Fibroblast of lung (primary cell): ENCODE measurements around the gene SPOCD1. TPM values are rescaled to one million over a fixed set of nuclear protein-coding genes. Genes with fewer than 3 reads are reported as not detected.

ENCODE experiments used
- DNase-seq, 2 donors: peaks; one replicate each; pipeline versions ENCODE4 v3.0.0 to v3.0.0-alpha.2; 2010; ENCODE audit warnings: low read depth in 2 of 2
- H2AFZ ChIP-seq: 2 replicates; pipeline ENCODE4 v1.5.1; 2012; ENCODE audit warnings: low read length, control low read depth, inconsistent platforms
- H3K27ac ChIP-seq: 2 replicates; pipeline ENCODE4 v1.5.1; 2011; ENCODE audit warnings: low read length, control low read depth; ENCODE audit not compliant: insufficient read depth
- H3K27me3 ChIP-seq: 2 replicates; pipeline ENCODE4 v1.5.1; 2011; ENCODE audit warnings: mild to moderate bottlenecking, low read length; ENCODE audit not compliant: control insufficient read depth, insufficient read depth
- H3K36me3 ChIP-seq: 2 replicates; pipeline ENCODE4 v1.5.1; 2011; ENCODE audit warnings: low read length; ENCODE audit not compliant: control insufficient read depth, insufficient read depth
- H3K4me1 ChIP-seq: 2 replicates; pipeline ENCODE4 v1.5.1; 2011; ENCODE audit warnings: low read length; ENCODE audit not compliant: control insufficient read depth, insufficient read depth; ENCODE audit errors: extremely low read depth
- H3K4me2 ChIP-seq: 2 replicates; pipeline ENCODE4 v1.5.1; 2011; ENCODE audit warnings: low read length, control low read depth; ENCODE audit not compliant: insufficient read depth; ENCODE audit errors: extremely low read depth
- H3K4me3 ChIP-seq, 4 experiments: fragments of 200-600 bp in 1 of 4; sonication (generic) in 1 of 4; replicated peaks in 1 of 4; 2 replicates each; pipeline ENCODE4 v1.5.1; 2011 to 2016; ENCODE audit warnings: low read length in 4 of 4, low read depth in 3 of 4, mild to moderate bottlenecking in 3 of 4, control low read depth in 2 of 4, inconsistent platforms in 1 of 4, mixed read lengths in 1 of 4; ENCODE audit not compliant: insufficient read depth in 1 of 4; ENCODE audit errors: control extremely low read depth in 1 of 4
- H3K79me2 ChIP-seq: 2 replicates; pipeline ENCODE4 v1.5.1; 2012; ENCODE audit warnings: mild to moderate bottlenecking, low read length, inconsistent platforms; ENCODE audit not compliant: control insufficient read depth, insufficient read depth
- H3K9ac ChIP-seq: 2 replicates; pipeline ENCODE4 v1.5.1; 2011; ENCODE audit warnings: mild to moderate bottlenecking, low read length, control low read depth; ENCODE audit not compliant: insufficient read depth
- H3K9me3 ChIP-seq: 2 replicates; pipeline ENCODE4 v1.5.1; 2012; ENCODE audit warnings: low read depth, low read length; ENCODE audit not compliant: control insufficient read depth, insufficient read depth
- H4K20me1 ChIP-seq: 2 replicates; pipeline ENCODE4 v1.5.1; 2011; ENCODE audit warnings: low read length; ENCODE audit not compliant: control insufficient read depth, insufficient read depth; ENCODE audit errors: extremely low read depth
- CTCF ChIP-seq, 2 donors: IDR thresholded peaks in 1 of 2; conservative IDR thresholded peaks in 1 of 2; 1 replicate in 1 of 2; 2 replicates in 1 of 2; pipeline ENCODE4 v1.5.1; 2011 to 2012; ENCODE audit warnings: low read length in 2 of 2, control low read depth in 1 of 2, inconsistent platforms in 1 of 2, low read depth in 1 of 2, mild to moderate bottlenecking in 1 of 2
- EZH2 ChIP-seq: IDR thresholded peaks from 2 replicates; pipeline ENCODE4 v1.5.1; 2012; ENCODE audit warnings: low read length, control low read depth, mild to moderate bottlenecking; ENCODE audit errors: missing control alignments
- polyA plus RNA-seq, 2 donors: library from polyadenylated mRNA; depleted of rRNA in 1 of 2; stranded (reverse) in 1 of 2; unstranded in 1 of 2; fragments of >200 nt; gene quantifications; 2 replicates each; pipeline ENCODE4 v1.2.1, GENCODE V29; 2011 to 2012; ENCODE audit warnings: missing spikeins in 1 of 2
- total RNA-seq: library from RNA; depleted of rRNA; stranded (reverse); fragments of >200 nt; gene quantifications from 2 replicates; pipeline ENCODE4 v1.2.1, GENCODE V29; 2014

The SPOCD1 gene
- total and polyA plus RNA-seq, 2 donors (not counting 1 experiment from before 2014, with no cell fraction given): 47.2 to 55.4 TPM

GRCh38 chr1:31790641-31791091, 25.2 kb downstream of the SPOCD1 start:
- no peak overlapping the region for H3K27ac ChIP-seq
- DNase-seq: no peak
- H3K4me2 ChIP-seq: no peak overlapping the region
- H3K9me3 ChIP-seq: no peaks in the 10 kb centered on the region
- H3K79me2 ChIP-seq: peaks cover 6% of the 10 kb centered on the region
- H3K9ac ChIP-seq: no peak overlapping the region
- H3K27me3 ChIP-seq: no peaks in the 10 kb centered on the region
- H3K36me3 ChIP-seq: peaks cover 7% of the 10 kb centered on the region
- peaks cover 10% of the 10 kb centered on the region for H3K4me1 ChIP-seq
- no peaks in the 10 kb centered on the region for H4K20me1 ChIP-seq
- no peak overlapping the region for H2AFZ ChIP-seq
- no peak for TF ChIP-seq CTCF (conservative IDR thresholded peaks at IDR 0.05 in 1 of 2, IDR thresholded peaks at IDR 0.05 in 1 of 2; ENCODE audit: low read depth in 1 of 2, low read length in 2 of 2)
- no peak for TF ChIP-seq EZH2
- H3K4me3 ChIP-seq: no peak overlapping the region

GRCh38 chr1:31790140-31790539, 25.7 kb downstream of the SPOCD1 start:
- DNase-seq: no peak
- Histone ChIP-seq H3K9ac (no peak overlapping the region), H3K36me3 (peaks cover 7% of the 10 kb centered on the region), H3K9me3 (no peaks in the 10 kb centered on the region), H3K4me1 (peaks cover 10% of the 10 kb centered on the region), H3K27ac (peak overlapping the region; percentile 15), H4K20me1 (no peaks in the 10 kb centered on the region), H3K4me3 (no peak overlapping the region), H3K79me2 (peaks cover 5% of the 10 kb centered on the region), H3K27me3 (no peaks in the 10 kb centered on the region), H3K4me2 (no peak overlapping the region), H2AFZ (no peak overlapping the region)
- TF ChIP-seq EZH2: no peak
- TF ChIP-seq CTCF (conservative IDR thresholded peaks at IDR 0.05 in 1 of 2, IDR thresholded peaks at IDR 0.05 in 1 of 2; ENCODE audit: low read depth in 1 of 2, low read length in 2 of 2): no peak

GRCh38 chr1:31789259-31790065, 26.4 kb downstream of the SPOCD1 start:
- H2AFZ ChIP-seq: no peak overlapping the region

More at GRCh38 chr1:31789259-31790065, 26.4 kb downstream of the SPOCD1 start:
- H3K4me3 ChIP-seq: peak overlapping the region; percentile 69 to 83 (median 74)
- peak; percentile 87 to 88 for TF ChIP-seq CTCF (conservative IDR thresholded peaks at IDR 0.05 in 1 of 2, IDR thresholded peaks at IDR 0.05 in 1 of 2; ENCODE audit: low read depth in 1 of 2, low read length in 2 of 2)
- TF ChIP-seq EZH2: no peak
- H3K27me3 ChIP-seq: no peaks in the 10 kb centered on the region
- H3K27ac ChIP-seq: peak overlapping the region; percentile 94
- no peak overlapping the region for H3K4me2 ChIP-seq
- H3K79me2 ChIP-seq: peaks cover 2% of the 10 kb centered on the region
- H3K36me3 ChIP-seq: peaks cover 7% of the 10 kb centered on the region
- no peak overlapping the region for H3K9ac ChIP-seq
- H3K4me1 ChIP-seq: peaks cover 10% of the 10 kb centered on the region
- DNase-seq: peak; percentile 85 to 89
- no peaks in the 10 kb centered on the region for H4K20me1 ChIP-seq
- no peaks in the 10 kb centered on the region for H3K9me3 ChIP-seq
